Measurements from ENCODE around the gene TSPEAR. TPM values are rescaled to one million over a fixed set of nuclear protein-coding genes. Genes with fewer than 3 reads are reported as not detected.
"Not testable (repeated sequence)": the region's sequence is repeated elsewhere in the genome, so short reads cannot be mapped to it uniquely, and the experiment has no call there.

Gene TSPEAR
- total and polyA plus RNA-seq, 10 donors: 0.02 to 0.22 (median 0.03) TPM; not detected in 7

GRCh38 chr21:44602463-44602850 lies 108.9 kb downstream of the TSPEAR start:
- intact Hi-C loops (cut with DNase I; ENCODE audit: low total_unique reads): loop anchor here (5.0 kb wide), 1 partner anchor 130 kb away; no protein-coding TSS in a partner anchor
- Histone ChIP-seq H3K27ac (no peak overlapping the region), H3K9me3 (peaks cover 0 to 23% (median 4%) of the 10 kb centered on the region in 8 donors), H3K4me1 (no peaks in the 10 kb centered on the region), H3K27me3 (replicated peaks in 1 of 7) (peaks cover 0 to 46% (median 21%) of the 10 kb centered on the region in 7 donors), H3K36me3 (no peaks in the 10 kb centered on the region), H3K4me3 (no peak overlapping the region)
- no peak for DNase-seq
- TF ChIP-seq, protein P1, sequence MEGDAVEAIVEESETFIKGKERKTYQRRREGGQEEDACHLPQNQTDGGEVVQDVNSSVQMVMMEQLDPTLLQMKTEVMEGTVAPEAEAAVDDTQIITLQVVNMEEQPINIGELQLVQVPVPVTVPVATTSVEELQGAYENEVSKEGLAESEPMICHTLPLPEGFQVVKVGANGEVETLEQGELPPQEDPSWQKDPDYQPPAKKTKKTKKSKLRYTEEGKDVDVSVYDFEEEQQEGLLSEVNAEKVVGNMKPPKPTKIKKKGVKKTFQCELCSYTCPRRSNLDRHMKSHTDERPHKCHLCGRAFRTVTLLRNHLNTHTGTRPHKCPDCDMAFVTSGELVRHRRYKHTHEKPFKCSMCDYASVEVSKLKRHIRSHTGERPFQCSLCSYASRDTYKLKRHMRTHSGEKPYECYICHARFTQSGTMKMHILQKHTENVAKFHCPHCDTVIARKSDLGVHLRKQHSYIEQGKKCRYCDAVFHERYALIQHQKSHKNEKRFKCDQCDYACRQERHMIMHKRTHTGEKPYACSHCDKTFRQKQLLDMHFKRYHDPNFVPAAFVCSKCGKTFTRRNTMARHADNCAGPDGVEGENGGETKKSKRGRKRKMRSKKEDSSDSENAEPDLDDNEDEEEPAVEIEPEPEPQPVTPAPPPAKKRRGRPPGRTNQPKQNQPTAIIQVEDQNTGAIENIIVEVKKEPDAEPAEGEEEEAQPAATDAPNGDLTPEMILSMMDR (IDR thresholded peaks at IDR 0.05 in 8 of 11, conservative IDR thresholded peaks at IDR 0.05 in 3 of 11): no peak
- TF ChIP-seq POLR2AphosphoS5 (IDR thresholded peaks at IDR 0.05): no peak
- no peak for TF ChIP-seq POLR2A (IDR thresholded peaks at IDR 0.05)
- 79 to 100% (median 85%) methylated on average over 1 to 20 of the region's 21 CpGs for WGBS, 5 donors

- 73 to 83% (median 79%) methylated on average over 22 to 23 of the region's 23 CpGs for WGBS, 5 donors
- peaks cover 0 to 46% (median 21%) of the 10 kb centered on the region in 7 donors for H3K27me3 ChIP-seq (replicated peaks in 1 of 7)
- no peaks in the 10 kb centered on the region for H3K36me3 ChIP-seq
- H3K4me3 ChIP-seq: no peak overlapping the region
- no peaks in the 10 kb centered on the region for H3K4me1 ChIP-seq
- peaks cover 0 to 23% (median 4%) of the 10 kb centered on the region in 8 donors for H3K9me3 ChIP-seq
- DNase-seq: no peak
- no peak overlapping the region for H3K27ac ChIP-seq
- intact Hi-C loops (cut with DNase I; ENCODE audit: low total_unique reads): loop anchor here (5.0 kb wide), 1 partner anchor 130 kb away; no protein-coding TSS in a partner anchor
- no peak for TF ChIP-seq POLR2A (IDR thresholded peaks at IDR 0.05)
- TF ChIP-seq, protein P1 (IDR thresholded peaks at IDR 0.05 in 8 of 11, conservative IDR thresholded peaks at IDR 0.05 in 3 of 11): no peak
- no peak for TF ChIP-seq POLR2AphosphoS5 (IDR thresholded peaks at IDR 0.05)
Measured at GRCh38 chr21:44601596-44602462, 109.5 kb downstream of the TSPEAR start.

GRCh38 chr21:44601091-44601490 lies 110.3 kb downstream of the TSPEAR start:
- not testable (repeated sequence) for H3K4me3 ChIP-seq

GRCh38 chr21:44600118-44600978 lies 111.0 kb downstream of the TSPEAR start, which contains the start of gene KRTAP10-7:
TSS of gene KRTAP10-7 (plus strand) at chr21:44600597. CDS start at chr21:44600622, 25 bp downstream.
- Histone ChIP-seq H3K9me3 (peaks cover 0 to 16% (median 4%) of the 10 kb centered on the region in 8 donors), H3K27me3 (replicated peaks in 1 of 7) (peaks cover 0 to 46% (median 21%) of the 10 kb centered on the region in 7 donors)
- H3K4me3 ChIP-seq, H3K4me1 ChIP-seq, DNase-seq, H3K27ac ChIP-seq, H3K36me3 ChIP-seq: not testable (repeated sequence)
- WGBS, 5 donors: 78 to 91% (median 84%) methylated on average over 13 to 23 of the region's 23 CpGs
- intact Hi-C loops (cut with DNase I; ENCODE audit: low total_unique reads): loop anchor here (5.0 kb wide), 1 partner anchor 132 kb away; no protein-coding TSS in a partner anchor

More at GRCh38 chr21:44601091-44601490, 110.3 kb downstream of the TSPEAR start:
- H3K27ac ChIP-seq, H3K4me1 ChIP-seq, H3K36me3 ChIP-seq, DNase-seq: not testable (repeated sequence)
- intact Hi-C loops (cut with DNase I; ENCODE audit: low total_unique reads): loop anchor here (5.0 kb wide), 1 partner anchor 131 kb away; no protein-coding TSS in a partner anchor
- WGBS, 5 donors: 65 to 81% (median 76%) methylated on average over 1 to 10 of the region's 10 CpGs
- H3K27me3 ChIP-seq (replicated peaks in 1 of 7): peaks cover 0 to 46% (median 21%) of the 10 kb centered on the region in 7 donors
- peaks cover 0 to 17% (median 4%) of the 10 kb centered on the region in 8 donors for H3K9me3 ChIP-seq

Measured in spleen (tissue), 11 donors.